Measurements from ENCODE around the gene SLC51A. TPM values are rescaled to one million over a fixed set of nuclear protein-coding genes. Genes with fewer than 3 reads are reported as not detected.

SLC51A gene
- total and polyA plus RNA-seq, 12 donors = 1.2 to 73.1 (median 12.7) TPM

GRCh38 chr3:196222876-196223595 is 6.7 kb downstream of the SLC51A start:
- Histone ChIP-seq H3K9me3 (replicated peaks in 1 of 3) (no peaks in the 10 kb centered on the region), H3K4me1 (replicated peaks in 1 of 2) (peaks cover 14 to 29% of the 10 kb centered on the region in 2 donors), H3K27ac (no peak overlapping the region), H3K4me3 (no peak overlapping the region), H3K36me3 (replicated peaks in 1 of 2) (no peaks in the 10 kb centered on the region), H3K27me3 (no peaks in the 10 kb centered on the region)
- no peak for DNase-seq
- intact Hi-C loops (cut with DNase I) = no loop called here
- TF ChIP-seq CTCF (IDR thresholded peaks at IDR 0.05) (no peak), POLR2A (IDR thresholded peaks at IDR 0.05) (no peak)
- 67 to 69% (median 68%) methylated on average over 19 of the region's 19 CpGs for WGBS, 4 donors

- intact Hi-C loops (cut with DNase I) = no loop called here
- no peak for DNase-seq
- peaks cover 8 to 10% of the 10 kb centered on the region in 2 donors for H3K4me1 ChIP-seq (replicated peaks in 1 of 2)
Measured at GRCh38 chr3:196225086-196225485, 8.8 kb downstream of the SLC51A start.

GRCh38 chr3:196225763-196226364 is 9.5 kb downstream of the SLC51A start:
- peak overlapping the region in 2 of 5 donors; percentile 51 to 66 for H3K27ac ChIP-seq
- no peak overlapping the region for H3K4me3 ChIP-seq
- TF ChIP-seq CTCF (IDR thresholded peaks at IDR 0.05) (no peak), POLR2A (IDR thresholded peaks at IDR 0.05) (no peak)
- intact Hi-C loops (cut with DNase I) = no loop called here
- H3K9me3 ChIP-seq (replicated peaks in 1 of 3) = no peaks in the 10 kb centered on the region
- H3K36me3 ChIP-seq (replicated peaks in 1 of 2) = no peaks in the 10 kb centered on the region
- no peaks in the 10 kb centered on the region for H3K27me3 ChIP-seq
- H3K4me1 ChIP-seq (replicated peaks in 1 of 2) = peaks cover 8 to 10% of the 10 kb centered on the region in 2 donors
- 60 to 70% (median 65%) methylated on average over 14 to 15 of the region's 15 CpGs for WGBS, 4 donors
- DNase-seq = peak in 6 of 7 donors; percentile 62 to 79 (median 69)

More at GRCh38 chr3:196225086-196225485, 8.8 kb downstream of the SLC51A start:
- 93 to 96% (median 96%) methylated on average over 10 of the region's 10 CpGs for WGBS, 4 donors
- no peak for TF ChIP-seq CTCF (IDR thresholded peaks at IDR 0.05)
- TF ChIP-seq POLR2A (IDR thresholded peaks at IDR 0.05) = no peak
- H3K4me3 ChIP-seq = no peak overlapping the region
- H3K27me3 ChIP-seq = no peaks in the 10 kb centered on the region
- peak overlapping the region in 1 of 5 donors; percentile 66 for H3K27ac ChIP-seq
- no peaks in the 10 kb centered on the region for H3K9me3 ChIP-seq (replicated peaks in 1 of 3)
- H3K36me3 ChIP-seq (replicated peaks in 1 of 2) = no peaks in the 10 kb centered on the region

GRCh38 chr3:196227121-196227561 is 10.8 kb downstream of the SLC51A start:
- H3K4me3 ChIP-seq = no peak overlapping the region
- WGBS, 4 donors = 67 to 78% (median 72%) methylated on average over 9 to 14 of the region's 14 CpGs
- intact Hi-C loops (cut with DNase I) = no loop called here

More at GRCh38 chr3:196227121-196227561, 10.8 kb downstream of the SLC51A start:
- no peaks in the 10 kb centered on the region for H3K36me3 ChIP-seq (replicated peaks in 1 of 2)
- DNase-seq = no peak
- TF ChIP-seq POLR2A (IDR thresholded peaks at IDR 0.05) = no peak
- no peak for TF ChIP-seq CTCF (IDR thresholded peaks at IDR 0.05)
- H3K27me3 ChIP-seq = no peaks in the 10 kb centered on the region
- H3K9me3 ChIP-seq (replicated peaks in 1 of 3) = no peaks in the 10 kb centered on the region
- H3K4me1 ChIP-seq (replicated peaks in 1 of 2) = peaks cover 8 to 10% of the 10 kb centered on the region in 2 donors
- H3K27ac ChIP-seq = peak overlapping the region in 3 of 5 donors; percentile 53 to 72 (median 62)
